B cell (primary cell): Measurements from ENCODE around the gene PRR33. TPM values are rescaled to one million over a fixed set of nuclear protein-coding genes. Genes with fewer than 3 reads are reported as not detected.

Experiments
- ATAC-seq: fragments of 200-7000 bp; cut with Tn5 transposase; one replicate; pipeline ENCODE4 v1.10.0; 2021; ENCODE audit warnings: low read depth, mild to moderate bottlenecking, moderate number of reproducible peaks, moderate library complexity
- CTCF ChIA-PET: fragments of 350-600 bp; sonication (Branson Sonifier 250); formaldehyde crosslinking; loops from one replicate; lab custom pipeline; 2021; ENCODE audit warnings: antibody characterized with exemption, inconsistent platforms; lab: Charles Lee
- POLR2A ChIA-PET: fragments of 350-600 bp; sonication (Branson Sonifier 250); formaldehyde crosslinking; loops from one replicate; lab custom pipeline; 2021; ENCODE audit warnings: antibody characterized with exemption; lab: Charles Lee
- DNase-seq: peaks from one replicate; pipeline ENCODE4 v3.0.0; 2013
- H2AFZ ChIP-seq: 2 replicates; pipeline ENCODE4 v1.6.1; 2012; ENCODE audit warnings: mild to moderate bottlenecking, low read depth, low read length; ENCODE audit not compliant: insufficient read depth, poor library complexity, severe bottlenecking
- H3K27ac ChIP-seq, 2 donors: 1 replicate in 1 of 2; 2 replicates in 1 of 2; pipeline ENCODE4 v1.5.1; 2012 to 2013; ENCODE audit warnings: low read length in 2 of 2, mild to moderate bottlenecking in 2 of 2, moderate library complexity in 1 of 2
- H3K27me3 ChIP-seq, 4 experiments: fragments of 200-600 bp in 1 of 4; sonication (generic) in 1 of 4; replicated peaks in 1 of 4; 1 replicate in 2 of 4; 2 replicates in 2 of 4; pipeline versions ENCODE4 v1.6.1 to v1.7.0; 2013 to 2016; ENCODE audit warnings: low read length in 3 of 4, mild to moderate bottlenecking in 2 of 4, mixed read lengths in 1 of 4, moderate library complexity in 1 of 4; ENCODE audit not compliant: insufficient read depth in 4 of 4, control insufficient read depth in 3 of 4; ENCODE audit errors: control extremely low read depth in 1 of 4
- H3K36me3 ChIP-seq, 2 experiments: replicated peaks in 1 of 2; 1 replicate in 1 of 2; 2 replicates in 1 of 2; pipeline versions ENCODE4 v1.6.1 to v1.7.1; 2013; ENCODE audit warnings: low read length in 1 of 2; ENCODE audit not compliant: insufficient read depth in 2 of 2, control insufficient read depth in 1 of 2; ENCODE audit errors: control extremely low read depth in 1 of 2, extremely low read depth in 1 of 2
- H3K4me1 ChIP-seq, 2 donors: fragments of 200-600 bp in 1 of 2; sonication (generic) in 1 of 2; 1 replicate in 1 of 2; 2 replicates in 1 of 2; pipeline versions ENCODE4 v1.5.1 to v1.6.1; 2013 to 2017; ENCODE audit warnings: low read length in 2 of 2; ENCODE audit not compliant: control insufficient read depth in 2 of 2, insufficient read depth in 2 of 2
- H3K4me2 ChIP-seq: replicated peaks from 2 replicates; pipeline ENCODE3; 2012; ENCODE audit warnings: mild to moderate bottlenecking, low read depth, low read length; ENCODE audit not compliant: poor library complexity, severe bottlenecking
- H3K4me3 ChIP-seq, 5 experiments: fragments of 200-600 bp in 1 of 5; sonication (generic) in 1 of 5; 1 replicate in 3 of 5; 2 replicates in 2 of 5; pipeline versions ENCODE4 v1.5.1 to v1.7.0; 2011 to 2016; ENCODE audit warnings: low read length in 4 of 5, mild to moderate bottlenecking in 4 of 5, low read depth in 2 of 5, control low read depth in 1 of 5, moderate library complexity in 1 of 5; ENCODE audit not compliant: insufficient read depth in 1 of 5; ENCODE audit errors: control extremely low read depth in 1 of 5, extremely low read depth in 1 of 5
- H3K79me2 ChIP-seq: fragments of 200-600 bp; sonication (generic); one replicate; pipeline ENCODE4 v1.6.0; 2016; ENCODE audit warnings: low read length; ENCODE audit not compliant: control insufficient read depth, insufficient read depth
- H3K9ac ChIP-seq: fragments of 200-600 bp; sonication (generic); 2 replicates; pipeline ENCODE4 v1.6.1; 2017; ENCODE audit warnings: mild to moderate bottlenecking, low read length, moderate library complexity
- H3K9me3 ChIP-seq, 3 donors: one replicate each; pipeline versions ENCODE4 v1.6.1 to v1.7.1; 2013; ENCODE audit warnings: low read length in 2 of 3; ENCODE audit not compliant: control insufficient read depth in 2 of 3, insufficient read depth in 1 of 3; ENCODE audit errors: control extremely low read depth in 1 of 3
- H4K20me1 ChIP-seq: 2 replicates; pipeline ENCODE4 v1.6.0; 2012; ENCODE audit warnings: mild to moderate bottlenecking, low read length; ENCODE audit not compliant: insufficient read depth, control insufficient read depth, poor library complexity, severe bottlenecking
- H3K27ac Mint-ChIP-seq: one replicate; pipeline ENCODE4 v1.8.0; 2021; ENCODE audit warnings: mixed read lengths
- H3K27me3 Mint-ChIP-seq: one replicate; pipeline ENCODE4 v1.8.0; 2021; ENCODE audit warnings: mixed read lengths
- H3K4me1 Mint-ChIP-seq: one replicate; pipeline ENCODE4 v1.8.0; 2021; ENCODE audit warnings: mixed read lengths
- H3K4me3 Mint-ChIP-seq: one replicate; pipeline ENCODE4 v1.8.0; 2021; ENCODE audit warnings: mixed read lengths
- H3K9me3 Mint-ChIP-seq: one replicate; pipeline ENCODE4 v1.8.0; 2022; ENCODE audit warnings: mixed read lengths; ENCODE audit not compliant: insufficient read depth
- CTCF ChIP-seq: fragments of 200-600 bp; IDR thresholded peaks from one replicate; pipeline ENCODE4 v1.8.0; 2022; ENCODE audit warnings: antibody characterized with exemption, mild to moderate bottlenecking
- EZH2 ChIP-seq: IDR thresholded peaks from 2 replicates; pipeline ENCODE4 v1.6.1; 2012; ENCODE audit warnings: borderline replicate concordance, low read depth, mild to moderate bottlenecking, moderate library complexity, low read length; ENCODE audit not compliant: insufficient read depth, poor library complexity, severe bottlenecking
- WGBS: methylation state at CpG from one replicate; pipeline ENCODE4 v1.1.5; 2013; ENCODE audit warnings: missing lambda C conversion rate; ENCODE audit not compliant: insufficient coverage; 5-methylcytosine and 5-hydroxymethylcytosine counted together
- intact Hi-C: fragments of 100-400 bp; cut with micrococcal nuclease; formaldehyde crosslinking; loops from one replicate; pipeline ENCODE4 v1.10.0; 2022
- polyA plus RNA-seq: library from polyadenylated mRNA; depleted of rRNA; stranded (reverse); fragments of >200 nt; gene quantifications from 2 replicates; pipeline ENCODE4 v1.2.3, GENCODE V29; 2012
- total RNA-seq, 2 donors: library from RNA; stranded (reverse); fragments of 120-200 nt in 1 of 2; gene quantifications; 1 replicate in 1 of 2; 2 replicates in 1 of 2; pipeline versions ENCODE4 v1.2.3 to v1.2.4, GENCODE V29; 2013 to 2022

PRR33 gene
- total and polyA plus RNA-seq, 2 donors (not counting 1 experiment from before 2014, with no cell fraction given): not detected

GRCh38 chr11:1862588-1863351 is 28.9 kb downstream of the PRR33 start:
- Histone ChIP-seq H2AFZ (no peak overlapping the region), H3K9ac (no peak overlapping the region), H3K79me2 (peaks cover 100% of the 10 kb centered on the region), H4K20me1 (peaks cover 100% of the 10 kb centered on the region), H3K4me2 (no peak overlapping the region), H3K4me3 (no peak overlapping the region), H3K4me1 (peaks cover 15 to 61% of the 10 kb centered on the region in 2 donors), H3K27me3 (no peaks in the 10 kb centered on the region), H3K27ac (no peak overlapping the region), H3K9me3 (no peaks in the 10 kb centered on the region), H3K36me3 (peaks cover 0 to 71% of the 10 kb centered on the region in 2 experiments)
- ChIA-PET CTCF (no interaction called here), POLR2A (no interaction called here)
- no peaks in the 10 kb centered on the region for H3K9me3 Mint-ChIP-seq
- 98% methylated on average over 7 of the region's 14 CpGs for WGBS
- no peak overlapping the region for H3K4me3 Mint-ChIP-seq
- intact Hi-C loops: no loop called here
- H3K27me3 Mint-ChIP-seq: no peaks in the 10 kb centered on the region
- H3K4me1 Mint-ChIP-seq: peaks cover 36% of the 10 kb centered on the region
- ATAC-seq (no peak), DNase-seq (no peak)
- no peak for TF ChIP-seq CTCF
- no peak for TF ChIP-seq EZH2
- no peak overlapping the region for H3K27ac Mint-ChIP-seq
